HG02938 (cell line): ENCODE results near the gene LYRM1.
"Not testable (repeated sequence)": the region's sequence is repeated elsewhere in the genome, so short reads cannot be mapped to it uniquely, and the experiment has no call there.

Source experiments
- ATAC-seq: cut with Tn5 transposase; IDR thresholded peaks from one replicate; pipeline ENCODE4 v1.9.1; 2021; ENCODE audit warnings: mild to moderate bottlenecking, moderate library complexity; ENCODE audit not compliant: unreplicated experiment

LYRM1 gene, protein sequence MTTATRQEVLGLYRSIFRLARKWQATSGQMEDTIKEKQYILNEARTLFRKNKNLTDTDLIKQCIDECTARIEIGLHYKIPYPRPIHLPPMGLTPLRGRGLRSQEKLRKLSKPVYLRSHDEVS

GRCh38 chr16:20900299-20901067, at the start of gene LYRM1, which contains the start of gene DCUN1D3:
LYRM1 (plus strand) TSS chr16:20900771; CDS start chr16:20915556, 14,785 bp downstream.
DCUN1D3 (minus strand) TSS chr16:20900358; CDS start chr16:20862538, 37,820 bp downstream.
- ATAC-seq: peak; percentile 66

- ATAC-seq: no peak
Observed at GRCh38 chr16:20850981-20851380, 49.6 kb upstream of the LYRM1 start.

DNA sequence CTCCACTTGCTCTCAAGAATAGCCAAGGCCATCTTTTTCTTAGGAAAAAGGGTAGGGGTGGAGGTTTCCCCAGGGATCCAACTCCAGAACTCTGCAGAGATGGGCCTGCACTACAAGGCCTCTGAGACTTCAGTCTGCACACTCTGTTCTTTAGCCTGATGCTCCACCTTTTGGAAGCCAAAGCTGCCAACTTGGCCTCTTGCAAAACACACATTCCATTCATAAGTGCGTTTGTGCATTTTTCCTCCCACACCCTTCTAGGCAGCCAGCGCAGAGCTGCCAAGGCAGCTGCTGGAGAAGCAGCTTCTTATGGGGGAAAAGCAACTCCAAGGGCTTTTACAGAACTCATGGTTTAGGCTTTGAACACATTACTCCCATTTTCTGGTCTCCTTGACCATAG, 49.0 kb upstream of the LYRM1 start:
- no peak for ATAC-seq

DNA sequence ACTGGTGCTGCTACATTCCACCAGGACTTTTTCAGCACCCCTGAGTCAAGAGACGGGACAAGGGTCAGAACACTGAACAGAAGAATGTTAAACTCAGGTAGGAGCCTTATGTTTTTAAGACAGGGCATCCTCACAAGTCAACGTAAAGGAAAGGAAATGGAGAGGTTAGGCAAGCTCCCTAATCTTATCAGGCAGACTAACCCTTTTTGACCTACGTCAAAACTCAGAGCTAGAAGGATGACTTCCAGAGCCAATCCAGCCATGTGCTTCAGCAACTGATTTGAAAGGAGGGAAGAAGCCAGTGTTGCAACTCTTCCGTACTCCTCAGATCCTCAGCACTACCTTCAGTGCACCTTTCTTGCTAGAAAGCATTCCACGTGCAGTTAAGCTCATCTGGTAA, 47.4 kb upstream of the LYRM1 start:
- ATAC-seq: no peak

GRCh38 chr16:20853981-20854620, 46.5 kb upstream of the LYRM1 start:
- no peak for ATAC-seq

GRCh38 chr16:20854963-20855362, 45.6 kb upstream of the LYRM1 start:
- no peak for ATAC-seq

- ATAC-seq: no peak
Observed at GRCh38 chr16:20857281-20857680, 43.3 kb upstream of the LYRM1 start.

- ATAC-seq: no peak
Observed at GRCh38 chr16:20859229-20859628, 41.3 kb upstream of the LYRM1 start.

DNA sequence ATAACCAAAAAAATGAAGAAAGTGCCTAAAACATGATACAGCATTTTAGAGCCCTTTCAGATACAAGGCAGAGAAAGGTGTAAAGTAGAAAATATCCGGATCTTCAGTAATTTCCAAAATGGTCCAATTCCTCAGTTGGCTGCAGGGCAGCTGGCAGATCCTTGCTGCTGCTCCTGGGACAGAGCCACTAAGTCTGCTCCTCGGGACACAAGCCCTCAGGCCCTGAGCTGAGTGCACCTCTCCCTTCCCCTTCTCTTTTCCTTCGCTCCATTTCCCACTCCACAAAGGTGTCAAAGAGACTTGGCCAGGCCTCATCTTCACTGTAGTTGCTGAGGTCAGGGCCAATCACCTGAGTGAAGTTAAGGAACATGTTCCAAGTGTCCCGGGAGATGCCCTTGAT, 40.9 kb upstream of the LYRM1 start:
- no peak for ATAC-seq

- no peak for ATAC-seq
Observed at GRCh38 chr16:20860361-20860760, 40.2 kb upstream of the LYRM1 start.

- ATAC-seq: not testable (repeated sequence)
Observed at GRCh38 chr16:20860995-20861394, 39.6 kb upstream of the LYRM1 start.

- ATAC-seq: no peak
Observed at GRCh38 chr16:20862162-20862960, 38.2 kb upstream of the LYRM1 start.

- not testable (repeated sequence) for ATAC-seq
Observed at GRCh38 chr16:20864376-20864775, 36.2 kb upstream of the LYRM1 start.

DNA sequence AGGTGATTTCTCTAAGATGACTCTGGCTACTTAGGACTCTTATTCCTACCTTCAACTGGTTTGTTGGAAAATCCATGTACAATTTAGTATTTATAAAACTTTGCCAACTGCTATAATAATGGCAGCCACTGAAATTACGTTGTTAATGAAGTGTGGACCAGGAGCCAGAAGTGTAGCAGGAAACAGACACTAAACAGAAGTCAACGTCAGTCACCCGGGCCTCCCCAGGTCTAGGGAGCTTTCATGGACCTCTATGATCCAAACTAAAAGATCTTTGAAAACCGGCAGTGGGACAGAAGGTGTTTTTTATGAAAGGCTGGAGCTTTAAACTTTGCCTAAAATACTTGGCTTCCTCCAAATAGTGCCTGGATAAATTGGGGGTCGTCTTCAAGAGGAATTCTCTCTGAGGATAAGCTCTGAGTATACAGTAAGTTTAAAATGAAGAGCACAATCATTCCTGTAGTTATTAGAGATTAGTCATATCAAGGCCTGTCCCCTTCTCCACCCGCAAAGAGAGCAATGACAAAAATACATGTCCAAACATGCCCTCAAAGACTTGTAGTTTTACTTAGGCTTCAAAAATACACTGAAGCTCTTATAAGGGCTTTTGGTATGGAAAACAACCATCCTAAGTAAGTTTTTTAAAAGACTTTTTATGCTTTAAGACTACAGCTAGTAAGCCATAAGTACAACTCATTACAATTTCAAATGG, 35.0 kb upstream of the LYRM1 start:
- ATAC-seq: peak; percentile 66

GRCh38 chr16:20866145-20866772, 34.3 kb upstream of the LYRM1 start:
- ATAC-seq: no peak

GRCh38 chr16:20866801-20867200, 33.8 kb upstream of the LYRM1 start:
- ATAC-seq: no peak

GRCh38 chr16:20867585-20867984, 33.0 kb upstream of the LYRM1 start:
- ATAC-seq: no peak

GRCh38 chr16:20868890-20869289, 31.7 kb upstream of the LYRM1 start:
- no peak for ATAC-seq

GRCh38 chr16:20870122-20870820, 30.3 kb upstream of the LYRM1 start:
- no peak for ATAC-seq

DNA sequence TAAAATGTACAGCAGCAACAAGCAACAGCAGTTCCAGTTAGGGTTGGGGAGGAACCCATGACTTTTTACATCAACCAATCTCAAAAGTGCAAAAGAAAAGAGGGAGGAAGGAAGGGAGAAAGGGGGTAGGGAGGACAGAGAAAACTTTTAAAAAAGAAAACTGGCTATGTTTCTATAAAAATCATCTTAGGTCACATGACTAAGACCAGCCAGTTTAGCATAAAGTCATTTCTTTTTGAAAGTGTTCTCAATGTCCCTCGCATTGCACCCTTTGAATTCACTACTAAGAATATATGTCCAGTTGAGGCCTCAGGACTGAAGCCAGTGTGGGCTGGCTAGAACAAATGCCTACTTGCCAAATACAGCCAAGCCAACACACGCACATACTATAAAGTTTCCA, 29.3 kb upstream of the LYRM1 start:
- ATAC-seq: no peak
